SK-N-SH treated with all-trans-retinoic acid at 6 μM for 48 hours (cell line): Measurements from ENCODE around the gene NEU4.
"Not testable (repeated sequence)": the region's sequence is repeated elsewhere in the genome, so short reads cannot be mapped to it uniquely, and the experiment has no call there.

Experiments
- TOX ChIP-seq: fragments of 250-450 bp; sonication (Bioruptor Pico); IDR thresholded peaks from 2 replicates; pipeline ENCODE4 v1.8.0; 2021; ENCODE audit warnings: mild to moderate bottlenecking, moderate library complexity, borderline replicate concordance
- ZFP3 ChIP-seq: fragments of 250-450 bp; sonication (Bioruptor Pico); IDR thresholded peaks from 2 replicates; pipeline ENCODE4 v1.5.0; 2020; ENCODE audit warnings: mild to moderate bottlenecking, moderate library complexity
- ZNF565 ChIP-seq: fragments of 450-650 bp; formaldehyde crosslinking; conservative IDR thresholded peaks from 2 replicates; pipeline ENCODE4 v1.5.0; 2020; ENCODE audit warnings: low read depth, mild to moderate bottlenecking, moderate library complexity
- TF ChIP-seq, protein P1 (sequence below): fragments of 250-450 bp; sonication (Bioruptor Pico); IDR thresholded peaks from 2 replicates; pipeline ENCODE4 v1.5.1; 2020; ENCODE audit warnings: low read depth, mild to moderate bottlenecking, moderate library complexity
- TF ChIP-seq, protein P2 (sequence below): fragments of 250-450 bp; sonication (Bioruptor Pico); IDR thresholded peaks from 2 replicates; pipeline ENCODE4 v1.5.0; 2020; ENCODE audit warnings: mild to moderate bottlenecking, moderate library complexity

DNA sequence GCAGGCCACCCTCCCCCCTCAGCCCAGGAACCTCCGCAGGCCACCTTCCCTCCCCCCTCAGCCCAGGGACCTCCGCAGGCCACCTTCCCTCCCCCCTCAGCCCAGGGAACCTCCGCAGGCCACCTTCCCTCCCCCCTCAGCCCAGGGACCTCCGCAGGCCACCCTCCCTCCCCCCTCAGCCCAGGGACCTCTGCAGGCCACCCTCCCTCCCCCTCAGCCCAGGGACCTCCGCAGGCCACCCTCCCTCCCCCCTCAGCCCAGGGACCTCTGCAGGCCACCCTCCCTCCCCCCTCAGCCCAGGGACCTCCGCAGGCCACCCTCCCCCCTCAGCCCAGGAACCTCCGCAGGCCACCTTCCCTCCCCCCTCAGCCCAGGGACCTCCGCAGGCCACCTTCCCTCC, 2.8 kb upstream of the NEU4 start:
- not testable (repeated sequence) for TF ChIP-seq ZFP3, TOX, ZNF565 (CRISPR knock-in tag)
- TF ChIP-seq, protein P1, sequence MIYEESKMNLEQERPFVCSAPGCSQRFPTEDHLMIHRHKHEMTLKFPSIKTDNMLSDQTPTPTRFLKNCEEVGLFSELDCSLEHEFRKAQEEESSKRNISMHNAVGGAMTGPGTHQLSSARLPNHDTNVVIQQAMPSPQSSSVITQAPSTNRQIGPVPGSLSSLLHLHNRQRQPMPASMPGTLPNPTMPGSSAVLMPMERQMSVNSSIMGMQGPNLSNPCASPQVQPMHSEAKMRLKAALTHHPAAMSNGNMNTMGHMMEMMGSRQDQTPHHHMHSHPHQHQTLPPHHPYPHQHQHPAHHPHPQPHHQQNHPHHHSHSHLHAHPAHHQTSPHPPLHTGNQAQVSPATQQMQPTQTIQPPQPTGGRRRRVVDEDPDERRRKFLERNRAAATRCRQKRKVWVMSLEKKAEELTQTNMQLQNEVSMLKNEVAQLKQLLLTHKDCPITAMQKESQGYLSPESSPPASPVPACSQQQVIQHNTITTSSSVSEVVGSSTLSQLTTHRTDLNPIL (CRISPR knock-in tag) = not testable (repeated sequence)
- TF ChIP-seq, protein P2, sequence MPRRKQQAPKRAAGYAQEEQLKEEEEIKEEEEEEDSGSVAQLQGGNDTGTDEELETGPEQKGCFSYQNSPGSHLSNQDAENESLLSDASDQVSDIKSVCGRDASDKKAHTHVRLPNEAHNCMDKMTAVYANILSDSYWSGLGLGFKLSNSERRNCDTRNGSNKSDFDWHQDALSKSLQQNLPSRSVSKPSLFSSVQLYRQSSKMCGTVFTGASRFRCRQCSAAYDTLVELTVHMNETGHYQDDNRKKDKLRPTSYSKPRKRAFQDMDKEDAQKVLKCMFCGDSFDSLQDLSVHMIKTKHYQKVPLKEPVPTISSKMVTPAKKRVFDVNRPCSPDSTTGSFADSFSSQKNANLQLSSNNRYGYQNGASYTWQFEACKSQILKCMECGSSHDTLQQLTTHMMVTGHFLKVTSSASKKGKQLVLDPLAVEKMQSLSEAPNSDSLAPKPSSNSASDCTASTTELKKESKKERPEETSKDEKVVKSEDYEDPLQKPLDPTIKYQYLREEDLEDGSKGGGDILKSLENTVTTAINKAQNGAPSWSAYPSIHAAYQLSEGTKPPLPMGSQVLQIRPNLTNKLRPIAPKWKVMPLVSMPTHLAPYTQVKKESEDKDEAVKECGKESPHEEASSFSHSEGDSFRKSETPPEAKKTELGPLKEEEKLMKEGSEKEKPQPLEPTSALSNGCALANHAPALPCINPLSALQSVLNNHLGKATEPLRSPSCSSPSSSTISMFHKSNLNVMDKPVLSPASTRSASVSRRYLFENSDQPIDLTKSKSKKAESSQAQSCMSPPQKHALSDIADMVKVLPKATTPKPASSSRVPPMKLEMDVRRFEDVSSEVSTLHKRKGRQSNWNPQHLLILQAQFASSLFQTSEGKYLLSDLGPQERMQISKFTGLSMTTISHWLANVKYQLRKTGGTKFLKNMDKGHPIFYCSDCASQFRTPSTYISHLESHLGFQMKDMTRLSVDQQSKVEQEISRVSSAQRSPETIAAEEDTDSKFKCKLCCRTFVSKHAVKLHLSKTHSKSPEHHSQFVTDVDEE (CRISPR knock-in tag) = not testable (repeated sequence)
